Myocyte (in vitro differentiated cells): Measurements from ENCODE around the gene PDGFC. TPM values are rescaled to one million over a fixed set of nuclear protein-coding genes. Genes with fewer than 3 reads are reported as not detected.
A peak's percentile ranks its signal among the peaks of the same experiment; 100 is the strongest.

Experiments used
- DNase-seq: peaks from one replicate; pipeline ENCODE4 v3.0.0-alpha.2; 2012; ENCODE audit warnings: low read depth
- polyA plus RNA-seq: library from polyadenylated mRNA; unstranded; fragments of >200 nt; gene quantifications from one replicate; pipeline ENCODE4 v1.2.1, GENCODE V29; 2012; ENCODE audit warnings: missing spikeins
- total RNA-seq: library from RNA; depleted of rRNA; stranded (reverse); fragments of >200 nt; gene quantifications from 2 replicates; pipeline ENCODE4 v1.2.3, GENCODE V29; 2014

Gene PDGFC, protein sequence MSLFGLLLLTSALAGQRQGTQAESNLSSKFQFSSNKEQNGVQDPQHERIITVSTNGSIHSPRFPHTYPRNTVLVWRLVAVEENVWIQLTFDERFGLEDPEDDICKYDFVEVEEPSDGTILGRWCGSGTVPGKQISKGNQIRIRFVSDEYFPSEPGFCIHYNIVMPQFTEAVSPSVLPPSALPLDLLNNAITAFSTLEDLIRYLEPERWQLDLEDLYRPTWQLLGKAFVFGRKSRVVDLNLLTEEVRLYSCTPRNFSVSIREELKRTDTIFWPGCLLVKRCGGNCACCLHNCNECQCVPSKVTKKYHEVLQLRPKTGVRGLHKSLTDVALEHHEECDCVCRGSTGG
- 38.0 and 49.5 TPM in 2 replicates for total RNA-seq
- 91.4 TPM for polyA plus RNA-seq

DNA sequence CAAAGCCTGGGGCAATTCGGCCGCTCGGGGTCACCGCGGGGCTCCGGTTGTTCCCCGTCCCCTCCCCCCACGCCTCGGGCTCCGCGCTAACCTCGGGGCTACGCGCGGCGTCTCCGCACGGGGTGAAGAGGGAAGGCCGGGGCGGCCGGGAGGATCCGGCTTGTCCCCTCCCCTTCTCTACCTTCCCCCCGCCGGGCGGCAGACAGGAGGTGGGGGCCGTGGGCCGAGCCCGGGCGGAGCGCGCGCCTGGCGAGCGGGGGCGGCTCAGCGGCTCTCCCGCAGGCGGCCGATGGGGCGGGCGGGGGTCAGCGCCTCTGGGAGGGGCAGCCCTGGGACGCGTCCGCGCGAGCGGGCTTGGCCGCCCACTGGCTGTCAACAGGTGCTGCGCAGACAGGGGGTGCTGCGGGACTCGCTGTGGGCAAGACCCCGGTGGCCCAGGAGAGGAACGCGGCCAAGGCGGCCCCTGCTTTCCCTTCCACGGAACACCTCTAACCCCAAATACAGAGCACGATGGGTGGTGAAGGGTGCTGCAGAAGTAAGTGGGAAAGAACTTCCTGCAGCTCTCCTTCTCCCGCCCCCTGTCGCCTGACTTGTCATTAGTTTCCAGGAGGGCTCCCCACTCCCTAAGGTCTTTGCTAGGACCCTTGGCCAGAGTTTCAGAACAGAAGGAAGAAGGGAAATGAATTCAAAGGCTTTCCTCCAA lies at the start of gene PDGFC:
Gene PDGFC (minus strand): TSS at position 124 of the 703 bp plus-strand sequence. CDS start 896 bp downstream, outside the sequence.
- peak; percentile 82 for DNase-seq

DNA sequence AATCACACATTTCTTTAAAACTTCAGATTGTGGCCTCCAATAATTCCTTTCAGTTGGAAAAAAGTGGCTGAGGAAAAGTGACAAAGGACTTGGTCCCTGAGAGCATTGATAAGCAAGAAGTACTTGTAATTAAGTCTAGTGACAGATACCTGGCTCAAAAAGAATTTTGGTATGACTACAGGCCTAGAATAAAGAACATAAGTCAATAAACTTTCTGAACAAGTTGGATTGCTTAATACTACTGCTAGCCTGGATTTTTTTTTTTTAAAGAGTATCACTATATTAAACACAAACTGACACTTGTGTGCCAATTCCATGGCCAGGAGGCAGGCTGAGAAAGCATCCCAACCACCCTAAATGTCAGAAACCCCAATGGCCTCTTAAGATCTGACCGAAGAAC lies 49.3 kb upstream of the PDGFC start:
- no peak for DNase-seq

DNA sequence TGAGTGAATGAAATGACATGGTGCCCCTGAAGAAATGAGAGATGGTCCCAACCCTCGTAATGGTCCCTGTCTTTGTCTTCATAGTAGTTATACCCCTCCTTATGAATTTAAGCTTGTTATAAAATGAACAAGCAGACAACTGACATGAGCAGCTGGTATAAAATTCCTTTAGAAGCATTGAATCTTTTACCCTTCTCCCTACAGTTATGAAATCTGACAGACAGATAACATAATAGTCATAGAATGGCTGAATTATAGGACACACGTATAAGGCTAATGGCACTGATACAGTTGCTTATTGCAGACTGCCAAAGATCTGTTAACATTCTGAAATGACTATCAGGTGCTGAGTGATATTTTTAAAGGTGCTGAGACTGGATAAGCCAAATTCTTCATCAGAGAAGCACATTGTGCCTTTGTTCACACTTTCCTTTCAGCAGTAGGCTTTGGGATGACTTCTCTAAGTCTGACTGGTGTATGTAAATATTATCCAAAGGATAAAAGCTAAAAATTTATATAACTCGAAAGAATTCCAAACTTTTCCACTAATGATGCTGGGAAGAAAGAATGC lies 47.4 kb upstream of the PDGFC start:
- no peak for DNase-seq

DNA sequence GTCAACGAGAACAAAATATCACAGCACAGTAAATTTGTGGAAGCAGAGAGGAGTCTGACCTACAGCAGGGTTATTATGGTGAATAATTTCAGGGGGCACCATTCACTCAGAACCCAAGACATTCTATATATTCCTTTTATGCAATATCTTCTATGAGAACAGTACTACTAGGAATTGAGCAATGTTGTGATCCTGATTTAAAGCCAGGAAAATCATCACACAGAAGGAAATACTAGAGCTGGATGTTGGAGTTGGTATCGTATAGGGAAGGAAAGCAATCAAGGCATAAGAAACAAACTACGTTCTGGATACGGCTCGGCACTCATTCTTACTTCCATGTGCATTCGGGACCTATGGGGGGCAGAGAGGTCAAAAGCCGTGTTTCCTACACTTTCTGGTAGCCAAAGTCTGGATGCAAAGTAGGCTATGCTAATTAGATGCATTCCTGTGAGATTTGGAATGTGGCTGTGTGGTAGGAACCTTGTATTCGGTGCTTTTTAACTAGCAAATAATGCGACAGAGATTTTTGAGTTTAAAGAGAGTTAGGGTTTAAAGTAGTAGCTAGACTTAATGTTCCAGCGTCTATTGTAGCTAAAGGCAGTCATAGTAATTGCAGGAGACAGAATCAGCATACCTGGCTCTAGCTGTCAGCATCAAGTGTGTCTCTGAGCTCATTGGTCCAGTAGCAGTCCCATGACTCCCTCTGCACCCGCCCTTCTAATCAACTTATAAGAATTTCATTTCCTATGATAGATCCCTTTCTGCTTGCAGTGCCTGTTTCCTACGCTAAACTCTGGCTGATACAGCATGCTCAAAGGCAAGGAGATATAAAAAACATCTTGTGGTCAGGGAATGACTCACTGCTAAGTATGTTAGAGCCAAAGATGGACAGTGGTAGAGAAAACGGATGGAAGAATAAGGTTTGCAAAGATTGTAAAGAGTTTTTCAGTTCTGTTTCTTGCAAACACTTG lies 43.3 kb upstream of the PDGFC start:
- peak; percentile 82 for DNase-seq

DNA sequence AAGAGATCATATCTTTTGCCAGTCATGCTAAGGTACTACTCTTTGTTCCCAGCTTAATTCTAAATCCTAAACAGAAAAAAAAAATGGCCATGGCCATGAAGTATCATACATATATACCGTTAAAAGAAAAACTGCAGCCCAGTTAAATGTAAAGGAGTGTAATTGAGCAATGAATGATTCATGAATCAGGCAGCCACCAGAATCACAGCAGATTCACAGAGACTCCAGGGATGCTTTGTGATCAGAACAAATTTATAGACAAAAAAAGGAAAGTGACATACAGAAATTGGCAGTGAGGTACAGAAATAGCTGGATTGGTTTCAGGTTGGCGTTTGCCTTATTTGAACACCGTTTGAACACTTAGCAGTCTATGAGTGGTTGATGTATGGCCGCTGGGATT lies 42.1 kb upstream of the PDGFC start:
- no peak for DNase-seq

DNA sequence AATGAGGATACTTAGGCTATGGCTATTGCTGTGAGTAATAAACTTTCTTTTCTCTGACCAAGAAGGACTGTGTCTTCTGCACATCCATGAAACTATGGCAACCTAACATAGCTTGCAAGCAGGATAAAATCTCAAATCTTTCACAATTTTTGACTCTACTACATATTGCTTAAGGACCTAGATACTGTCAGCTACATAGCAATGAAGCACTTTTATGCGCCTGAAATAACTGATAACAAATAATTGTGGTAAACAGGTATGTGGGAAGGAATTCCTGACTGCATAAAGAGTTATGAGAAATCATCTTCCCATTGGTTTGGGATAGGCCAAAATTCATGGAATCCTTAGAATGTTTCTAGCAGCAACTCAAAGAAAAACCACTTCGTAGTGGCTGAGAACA lies 41.2 kb upstream of the PDGFC start:
- no peak for DNase-seq

DNA sequence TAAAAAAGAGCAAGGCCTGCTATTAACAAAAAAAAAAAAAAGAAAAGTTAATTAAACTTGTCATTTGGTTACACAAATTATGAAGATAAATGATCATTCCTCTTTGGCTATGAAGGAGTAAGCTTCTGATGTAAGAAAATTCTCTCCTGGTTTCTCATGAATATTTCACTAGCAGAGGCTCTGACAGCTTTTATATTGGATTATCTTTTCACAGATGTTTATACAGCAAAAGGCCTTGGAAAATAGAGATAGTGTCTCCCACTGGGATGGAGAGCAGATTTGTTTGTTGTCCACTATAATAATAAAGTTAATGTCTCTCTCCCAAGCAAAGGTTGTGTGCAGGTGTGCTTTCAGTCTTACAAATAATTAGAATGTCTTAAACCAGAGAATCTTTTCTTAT lies 40.7 kb upstream of the PDGFC start:
- DNase-seq, result no peak

DNA sequence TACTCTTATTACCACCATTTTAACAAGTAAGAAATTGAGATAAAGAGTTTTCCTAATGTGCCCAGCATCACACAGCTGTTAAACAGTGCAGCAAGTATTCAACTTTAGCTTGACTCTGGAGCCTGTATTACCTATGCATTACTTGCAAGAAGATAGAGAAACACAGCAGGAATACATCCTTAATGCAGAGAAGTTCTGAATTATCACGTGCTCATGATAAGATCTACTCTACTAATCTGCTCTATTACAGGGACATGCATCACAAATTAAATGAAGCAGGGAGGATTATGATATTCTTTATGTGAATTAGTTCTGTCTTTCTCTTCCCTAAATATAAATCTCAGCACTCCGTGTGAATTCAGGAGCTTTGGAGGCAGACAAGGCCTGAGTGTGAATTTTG lies 39.0 kb upstream of the PDGFC start:
- no peak for DNase-seq

DNA sequence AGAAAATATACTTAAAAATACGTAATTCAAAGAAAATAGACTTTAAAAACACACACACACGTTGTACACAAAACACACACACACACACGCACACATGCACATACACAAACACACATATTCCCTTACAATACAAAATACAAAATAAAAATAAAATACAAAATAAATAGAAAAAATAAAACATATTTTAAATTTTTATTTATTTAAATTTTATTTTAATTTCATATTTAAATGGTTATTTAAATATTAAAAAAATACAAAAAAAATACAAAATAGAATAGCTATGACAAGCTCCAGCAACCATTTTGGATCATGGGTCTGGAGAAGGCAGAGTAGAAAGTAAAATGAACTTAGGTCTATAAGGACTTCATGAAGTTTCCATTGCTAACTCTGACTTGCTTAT lies 34.2 kb upstream of the PDGFC start:
- no peak for DNase-seq

DNA sequence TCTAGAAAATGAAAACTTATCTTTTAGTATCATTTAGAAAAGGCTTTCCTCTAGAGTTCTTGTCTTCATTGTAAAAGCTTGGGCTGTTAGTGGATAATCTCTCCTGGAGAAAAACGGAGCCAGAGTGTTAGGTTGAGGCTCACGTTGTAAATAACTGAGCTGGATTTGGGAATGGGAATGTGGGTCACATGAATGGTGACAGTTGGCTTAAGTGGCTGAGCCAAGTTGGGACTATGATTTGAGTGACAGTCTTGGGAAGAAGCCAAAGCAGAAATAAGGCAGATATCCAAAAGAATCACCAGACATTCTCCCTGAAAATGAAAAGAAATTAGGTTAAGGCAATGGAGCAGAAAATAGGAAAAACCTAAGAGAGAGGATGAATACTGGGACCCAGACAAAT lies 33.6 kb upstream of the PDGFC start:
- DNase-seq, result peak; percentile 66

DNA sequence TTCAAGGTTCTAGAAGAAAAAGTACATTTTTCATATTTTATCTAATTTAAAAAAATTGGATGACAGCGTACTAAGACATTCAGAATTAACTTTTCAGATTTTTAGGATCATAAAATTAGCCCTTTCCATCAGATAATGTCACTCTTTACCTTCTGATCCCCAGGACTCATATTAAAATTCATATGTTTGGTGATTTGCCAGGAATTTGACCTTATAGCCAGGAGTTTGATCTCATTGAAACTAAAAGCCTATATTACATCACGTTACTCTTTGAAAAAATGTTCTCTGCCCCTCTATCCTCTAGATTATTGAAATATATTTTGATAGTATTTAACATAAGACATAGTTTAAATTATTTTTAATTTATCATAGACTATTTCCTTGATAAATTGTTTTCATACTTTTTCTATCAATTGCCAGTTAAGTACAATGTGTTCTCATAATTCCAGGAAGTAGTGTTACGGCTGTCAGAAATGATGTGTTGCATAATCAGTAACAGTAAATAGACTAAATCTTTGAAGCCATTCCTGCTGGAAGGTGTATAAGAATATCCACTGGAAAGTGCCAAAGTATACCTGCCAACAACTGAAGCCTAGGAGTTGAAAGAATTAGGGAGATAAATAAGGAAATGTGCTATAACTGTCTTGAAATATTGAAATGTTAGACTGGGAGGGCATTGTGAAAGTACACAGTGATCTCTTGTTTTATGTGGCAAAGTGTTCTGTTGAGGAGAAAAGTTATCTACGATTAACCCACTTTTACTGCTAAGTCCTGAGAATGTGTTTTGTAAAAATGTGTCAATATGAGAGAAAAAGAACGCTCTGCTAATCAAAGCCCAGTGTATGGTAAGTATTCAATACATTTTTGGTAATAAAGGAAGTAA lies 32.9 kb upstream of the PDGFC start:
- DNase-seq, result no peak

DNA sequence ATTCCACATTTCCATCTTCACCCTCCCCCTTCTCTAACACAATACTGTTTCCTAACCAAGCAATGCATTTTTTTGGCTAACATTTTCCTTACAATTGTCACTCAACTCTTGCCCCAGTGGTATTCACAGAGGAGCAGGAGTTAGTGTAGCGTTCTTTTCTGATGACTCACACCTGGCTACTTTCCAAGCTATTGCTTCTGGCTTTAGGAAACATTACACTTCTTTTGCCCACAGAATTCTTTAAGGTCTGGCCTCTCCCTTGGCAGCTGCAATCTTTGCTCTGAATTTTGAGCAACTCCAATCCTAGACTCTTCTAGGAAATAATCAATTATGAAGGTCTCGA lies 27.5 kb upstream of the PDGFC start:
- DNase-seq, result peak; percentile 98

DNA sequence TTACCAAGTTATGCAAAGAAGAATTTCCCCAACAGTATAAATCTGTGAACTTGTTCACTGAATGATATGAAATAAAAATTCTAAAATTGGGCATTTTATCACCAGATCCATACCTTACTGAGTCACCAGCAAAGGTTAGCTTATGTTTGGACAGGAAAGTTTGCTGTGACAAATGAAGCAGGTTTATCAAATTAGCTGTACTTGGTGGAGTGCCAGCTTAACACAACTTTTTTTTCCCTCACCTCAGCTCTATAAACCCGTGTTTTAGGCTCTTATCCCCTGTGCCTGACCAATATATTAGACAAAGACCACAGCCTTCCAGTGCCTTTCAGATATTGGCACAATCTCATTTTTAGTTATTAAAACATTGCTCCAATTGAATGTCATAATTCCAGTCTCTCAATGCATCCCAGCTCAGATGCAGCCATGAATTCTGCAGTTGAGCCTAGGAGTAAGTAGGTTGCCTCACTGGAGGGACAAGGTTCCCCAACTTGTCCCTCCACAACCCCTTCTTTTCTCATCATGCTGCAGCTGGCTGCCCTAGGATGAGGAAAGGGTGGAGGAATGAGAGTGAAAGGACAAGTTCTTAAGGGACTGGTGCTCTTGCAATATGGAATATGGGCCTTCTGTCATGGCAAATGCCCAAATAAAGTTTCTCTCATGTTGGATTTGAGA lies 27.0 kb upstream of the PDGFC start:
- no peak for DNase-seq

DNA sequence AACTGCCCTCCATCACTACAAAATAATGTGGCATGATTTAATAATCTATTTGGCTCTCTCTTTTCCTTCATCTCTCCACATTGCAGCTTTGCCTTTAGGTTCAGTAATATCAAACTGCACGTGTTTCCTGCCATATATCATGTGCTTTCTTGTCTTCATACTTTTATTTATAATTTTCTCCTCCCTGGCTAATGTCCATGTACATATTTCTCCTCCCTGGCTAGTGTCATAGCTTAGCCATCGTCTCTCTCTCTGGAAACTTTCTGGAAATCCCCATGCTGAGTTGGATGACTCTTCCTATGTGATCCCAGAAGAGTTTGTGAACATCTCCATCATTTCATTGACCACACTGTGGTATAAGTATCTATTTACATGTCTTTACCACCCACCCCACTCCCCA lies 21.3 kb upstream of the PDGFC start:
- DNase-seq, result no peak

DNA sequence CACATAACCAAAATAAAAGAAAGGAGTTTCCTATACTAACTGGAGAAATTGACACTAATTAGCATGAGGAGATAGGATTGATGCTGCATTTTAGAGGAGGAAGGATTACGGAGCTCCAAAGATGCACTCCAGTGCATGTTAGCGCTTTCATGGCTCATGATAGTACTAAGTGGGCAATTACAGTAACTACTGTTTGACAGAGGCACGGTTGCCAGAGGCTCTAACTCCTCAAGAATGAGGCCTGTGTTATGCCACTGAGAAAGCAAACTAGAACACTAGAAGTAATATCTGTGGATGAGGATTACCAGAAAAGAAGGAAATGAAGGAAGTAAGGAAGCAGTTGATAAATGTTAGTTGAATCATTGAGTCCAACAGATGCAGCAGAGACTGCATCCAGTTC lies 19.6 kb upstream of the PDGFC start:
- DNase-seq, result no peak

DNA sequence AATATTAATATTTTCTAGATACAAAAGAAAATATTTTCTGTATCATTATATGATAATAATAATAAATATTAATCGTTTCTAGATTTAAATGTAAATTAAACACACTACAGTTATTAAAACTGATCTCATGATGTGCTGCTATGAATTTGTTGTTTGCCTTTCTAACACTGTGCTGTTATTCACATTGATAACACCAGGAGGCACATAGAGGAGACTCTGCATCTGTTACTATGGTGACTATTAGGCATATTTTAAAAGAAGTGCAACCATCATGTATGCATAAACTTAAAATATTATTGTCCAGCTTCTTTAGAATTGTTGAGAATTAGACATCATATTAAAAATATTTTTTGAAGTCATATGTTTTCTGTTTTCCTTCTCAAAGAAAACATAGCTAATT lies 11.8 kb upstream of the PDGFC start:
- no peak for DNase-seq

DNA sequence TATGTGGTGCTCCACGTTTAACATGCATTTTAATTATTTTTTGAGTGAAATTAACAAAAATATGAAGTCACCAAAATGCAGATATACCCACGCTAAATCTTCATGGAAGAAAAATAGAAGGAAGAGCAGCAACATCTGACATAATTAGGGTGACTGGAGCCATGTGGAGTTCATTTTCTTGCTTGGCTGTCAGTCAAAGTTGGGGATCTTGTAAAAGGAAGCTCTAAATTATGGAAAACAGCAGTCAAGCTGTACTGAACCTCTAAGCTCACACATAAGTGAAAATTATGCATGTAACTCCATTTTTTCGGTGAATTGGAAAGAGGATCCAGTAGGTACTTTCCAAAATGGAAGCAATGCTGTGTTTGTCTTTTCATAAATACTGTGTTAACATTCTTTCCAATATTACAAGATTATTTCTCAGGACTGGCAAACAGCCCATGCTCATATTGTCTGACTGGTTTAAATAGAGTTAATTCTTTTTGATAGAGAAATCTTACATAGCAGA lies 9.7 kb upstream of the PDGFC start:
- no peak for DNase-seq

DNA sequence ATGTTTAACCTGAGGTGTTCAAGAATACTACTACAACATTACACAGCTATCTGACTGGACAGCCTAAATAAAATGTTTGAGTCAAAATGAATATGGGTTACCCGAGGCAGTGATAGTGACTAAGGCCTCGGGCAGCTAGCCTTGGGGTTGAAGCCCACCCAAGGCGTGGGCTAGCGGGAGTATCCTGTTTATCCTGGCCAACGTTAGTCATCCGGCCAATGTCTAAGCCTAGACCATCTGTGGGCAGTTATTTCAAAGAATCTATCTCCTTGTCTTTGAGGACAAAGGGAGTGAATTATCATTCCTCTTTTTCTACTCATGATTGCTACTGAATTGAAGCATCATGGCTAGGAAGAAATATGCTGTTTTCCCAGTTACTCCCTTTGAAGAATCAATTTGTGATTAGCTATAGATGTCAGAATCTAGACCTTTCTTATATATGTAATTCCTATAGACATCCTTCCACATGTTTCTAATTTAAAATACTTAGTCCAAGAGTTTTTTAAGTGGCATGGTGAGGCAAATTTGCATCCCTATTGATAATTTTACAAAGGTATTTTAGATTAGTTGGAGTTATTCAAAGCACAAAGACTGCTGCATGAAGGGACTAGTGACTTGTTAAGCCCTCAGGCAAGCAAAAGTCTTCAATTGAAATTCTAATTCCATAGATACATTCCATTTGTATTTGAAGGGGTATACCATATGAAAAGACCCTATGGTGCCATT lies 6.0 kb upstream of the PDGFC start:
- DNase-seq, result peak; percentile 69

DNA sequence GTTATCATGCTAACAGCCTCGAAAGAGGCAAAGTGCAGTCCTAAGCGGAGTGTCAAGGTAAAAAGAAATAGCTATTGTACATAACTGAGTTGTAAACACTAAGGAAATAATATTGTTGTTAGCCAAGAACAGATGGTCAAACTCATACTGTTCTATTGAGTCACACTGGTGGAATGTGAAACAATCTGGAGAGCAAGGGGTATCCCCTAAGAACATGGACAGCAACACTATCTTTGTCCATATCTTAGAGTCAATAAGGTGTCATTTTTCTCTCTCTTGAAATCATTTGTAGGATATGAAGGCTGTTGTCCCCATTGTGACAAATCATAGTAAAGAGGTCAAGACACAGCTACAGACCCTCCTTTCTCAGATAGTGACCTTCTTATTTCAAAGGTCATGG lies 4.5 kb upstream of the PDGFC start:
- DNase-seq, result peak; percentile 84
